Measurements from ENCODE around the gene MTM1.

Gene MTM1

GRCh38 chrX:150647331-150647730 lies 78.9 kb downstream of the MTM1 start:
- no peak for DNase-seq
- no peak overlapping the region for H3K4me3 Mint-ChIP-seq
- H3K27me3 Mint-ChIP-seq, result peaks cover 2% of the 10 kb centered on the region
- peaks cover 6% of the 10 kb centered on the region for H3K4me1 Mint-ChIP-seq (ENCODE audit: low read depth)
- peaks cover 51% of the 10 kb centered on the region for H3K36me3 Mint-ChIP-seq (ENCODE audit: low read depth)
- no peak overlapping the region for H3K27ac Mint-ChIP-seq
- H3K9me3 Mint-ChIP-seq, result no peaks in the 10 kb centered on the region

GRCh38 chrX:150648296-150648940 lies 80.0 kb downstream of the MTM1 start:
- Mint-ChIP-seq H3K27ac (no peak overlapping the region), H3K36me3 (ENCODE audit: low read depth) (peaks cover 49% of the 10 kb centered on the region)

GRCh38 chrX:150649096-150649870 lies 80.9 kb downstream of the MTM1 start:
- no peaks in the 10 kb centered on the region for H3K9me3 Mint-ChIP-seq
- no peak overlapping the region for H3K27ac Mint-ChIP-seq
- peaks cover 46% of the 10 kb centered on the region for H3K36me3 Mint-ChIP-seq (ENCODE audit: low read depth)

More at GRCh38 chrX:150648296-150648940, 80.0 kb downstream of the MTM1 start:
- Mint-ChIP-seq H3K27me3 (peaks cover 2% of the 10 kb centered on the region), H3K4me3 (no peak overlapping the region), H3K4me1 (ENCODE audit: low read depth) (peaks cover 6% of the 10 kb centered on the region), H3K9me3 (no peaks in the 10 kb centered on the region)
- no peak for DNase-seq

GRCh38 chrX:150651906-150652305 lies 83.5 kb downstream of the MTM1 start:
- H3K4me1 Mint-ChIP-seq (ENCODE audit: low read depth), result peaks cover 6% of the 10 kb centered on the region
- no peak overlapping the region for H3K4me3 Mint-ChIP-seq
- H3K27me3 Mint-ChIP-seq, result peaks cover 6% of the 10 kb centered on the region
- H3K36me3 Mint-ChIP-seq (ENCODE audit: low read depth), result peaks cover 46% of the 10 kb centered on the region
- no peak overlapping the region for H3K27ac Mint-ChIP-seq
- no peaks in the 10 kb centered on the region for H3K9me3 Mint-ChIP-seq
- no peak for DNase-seq

More at GRCh38 chrX:150649096-150649870, 80.9 kb downstream of the MTM1 start:
- DNase-seq, result no peak
- Mint-ChIP-seq H3K4me1 (ENCODE audit: low read depth) (peaks cover 6% of the 10 kb centered on the region), H3K4me3 (no peak overlapping the region), H3K27me3 (peaks cover 2% of the 10 kb centered on the region)

- Mint-ChIP-seq H3K4me3 (no peak overlapping the region), H3K27ac (no peak overlapping the region), H3K9me3 (no peaks in the 10 kb centered on the region), H3K36me3 (ENCODE audit: low read depth) (peaks cover 39% of the 10 kb centered on the region), H3K27me3 (peaks cover 6% of the 10 kb centered on the region), H3K4me1 (ENCODE audit: low read depth) (no peaks in the 10 kb centered on the region)
- DNase-seq, result no peak
Observed at GRCh38 chrX:150655788-150656187, 87.4 kb downstream of the MTM1 start.

DNA sequence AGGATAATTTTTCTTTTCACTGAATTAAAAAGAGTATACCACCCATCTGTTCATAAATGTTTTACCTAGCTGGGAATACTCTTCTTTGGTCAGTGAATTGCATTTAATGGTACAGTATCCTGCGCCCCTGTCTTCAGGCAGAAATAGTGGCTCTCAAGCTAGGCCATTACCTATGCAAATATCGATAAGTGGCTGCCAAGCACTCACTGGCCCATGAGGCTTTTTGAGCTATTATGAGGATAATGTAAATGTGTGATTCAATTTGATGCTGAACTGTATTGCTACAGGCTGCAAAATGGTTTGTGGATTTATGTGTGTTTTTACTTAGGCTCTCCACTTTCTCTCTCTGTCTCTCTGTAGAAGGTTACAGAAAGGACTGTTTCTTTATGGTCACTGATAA lies 94.7 kb downstream of the MTM1 start:
- no peaks in the 10 kb centered on the region for H3K4me1 Mint-ChIP-seq (ENCODE audit: low read depth)
- H3K4me3 Mint-ChIP-seq, result no peak overlapping the region
- H3K9me3 Mint-ChIP-seq, result no peaks in the 10 kb centered on the region
- no peak overlapping the region for H3K27ac Mint-ChIP-seq
- peaks cover 2% of the 10 kb centered on the region for H3K27me3 Mint-ChIP-seq
- no peak for DNase-seq
- peaks cover 53% of the 10 kb centered on the region for H3K36me3 Mint-ChIP-seq (ENCODE audit: low read depth)

DNA sequence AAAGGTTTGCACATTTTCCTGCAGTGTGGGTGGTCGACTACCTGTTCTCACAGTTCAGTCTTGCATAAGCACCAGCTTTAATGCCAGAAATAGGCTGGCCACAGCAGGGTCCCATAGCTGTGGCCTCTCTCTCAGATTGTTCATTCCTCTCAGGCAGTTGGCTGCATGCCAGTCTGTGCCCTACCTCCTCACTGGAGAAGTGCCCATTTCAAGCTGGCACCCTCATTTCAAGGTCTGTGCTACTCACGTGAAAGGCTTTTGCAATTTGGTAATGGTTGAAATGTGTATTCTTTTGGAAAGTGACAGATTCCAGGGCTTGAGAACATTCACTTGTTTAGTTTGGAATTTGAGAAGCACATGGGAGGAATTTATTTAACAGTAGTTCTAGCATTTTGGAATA lies 95.9 kb downstream of the MTM1 start:
- Mint-ChIP-seq H3K4me1 (ENCODE audit: low read depth) (no peaks in the 10 kb centered on the region), H3K9me3 (no peaks in the 10 kb centered on the region), H3K27ac (no peak overlapping the region), H3K36me3 (ENCODE audit: low read depth) (peaks cover 57% of the 10 kb centered on the region), H3K4me3 (no peak overlapping the region), H3K27me3 (peaks cover 6% of the 10 kb centered on the region)
- DNase-seq, result no peak

DNA sequence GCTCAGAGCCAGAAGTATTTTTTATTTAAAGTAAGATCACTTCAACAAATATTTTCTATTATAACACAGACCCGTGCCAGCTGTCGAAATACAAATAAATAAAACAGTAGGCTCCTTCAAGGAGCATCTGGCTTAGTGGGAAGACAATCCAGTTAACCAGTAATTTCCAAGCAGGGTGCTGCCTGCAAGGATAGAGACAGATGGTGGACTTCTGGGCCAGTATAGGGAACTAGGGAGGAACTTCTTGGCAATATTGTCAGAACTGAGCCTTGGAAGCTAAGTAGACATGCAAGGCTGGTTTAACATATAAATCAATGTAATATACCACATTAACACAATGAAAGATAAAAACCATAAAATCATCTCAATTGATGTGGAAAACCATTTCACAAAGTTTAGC lies 107.8 kb downstream of the MTM1 start:
- no peak overlapping the region for H3K4me3 Mint-ChIP-seq
- no peak overlapping the region for H3K27ac Mint-ChIP-seq
- H3K27me3 Mint-ChIP-seq, result peaks cover 19% of the 10 kb centered on the region
- no peak for DNase-seq
- H3K36me3 Mint-ChIP-seq (ENCODE audit: low read depth), result peaks cover 7% of the 10 kb centered on the region
- no peaks in the 10 kb centered on the region for H3K4me1 Mint-ChIP-seq (ENCODE audit: low read depth)
- no peaks in the 10 kb centered on the region for H3K9me3 Mint-ChIP-seq

- DNase-seq, result no peak
- H3K27ac Mint-ChIP-seq, result no peak overlapping the region
Observed at GRCh38 chrX:150680974-150681373, 112.6 kb downstream of the MTM1 start.

GRCh38 chrX:150683112-150683511 lies 114.7 kb downstream of the MTM1 start:
- H3K9me3 Mint-ChIP-seq, result no peaks in the 10 kb centered on the region
- H3K27ac Mint-ChIP-seq, result no peak overlapping the region
- no peak for DNase-seq
- H3K36me3 Mint-ChIP-seq (ENCODE audit: low read depth), result no peaks in the 10 kb centered on the region
- H3K4me3 Mint-ChIP-seq, result no peak overlapping the region
- peaks cover 8% of the 10 kb centered on the region for H3K27me3 Mint-ChIP-seq
- peaks cover 3% of the 10 kb centered on the region for H3K4me1 Mint-ChIP-seq (ENCODE audit: low read depth)

More at GRCh38 chrX:150680974-150681373, 112.6 kb downstream of the MTM1 start:
- H3K36me3 Mint-ChIP-seq (ENCODE audit: low read depth), result no peaks in the 10 kb centered on the region
- no peak overlapping the region for H3K4me3 Mint-ChIP-seq
- no peaks in the 10 kb centered on the region for H3K9me3 Mint-ChIP-seq
- H3K27me3 Mint-ChIP-seq, result peaks cover 8% of the 10 kb centered on the region
- peaks cover 3% of the 10 kb centered on the region for H3K4me1 Mint-ChIP-seq (ENCODE audit: low read depth)

DNA sequence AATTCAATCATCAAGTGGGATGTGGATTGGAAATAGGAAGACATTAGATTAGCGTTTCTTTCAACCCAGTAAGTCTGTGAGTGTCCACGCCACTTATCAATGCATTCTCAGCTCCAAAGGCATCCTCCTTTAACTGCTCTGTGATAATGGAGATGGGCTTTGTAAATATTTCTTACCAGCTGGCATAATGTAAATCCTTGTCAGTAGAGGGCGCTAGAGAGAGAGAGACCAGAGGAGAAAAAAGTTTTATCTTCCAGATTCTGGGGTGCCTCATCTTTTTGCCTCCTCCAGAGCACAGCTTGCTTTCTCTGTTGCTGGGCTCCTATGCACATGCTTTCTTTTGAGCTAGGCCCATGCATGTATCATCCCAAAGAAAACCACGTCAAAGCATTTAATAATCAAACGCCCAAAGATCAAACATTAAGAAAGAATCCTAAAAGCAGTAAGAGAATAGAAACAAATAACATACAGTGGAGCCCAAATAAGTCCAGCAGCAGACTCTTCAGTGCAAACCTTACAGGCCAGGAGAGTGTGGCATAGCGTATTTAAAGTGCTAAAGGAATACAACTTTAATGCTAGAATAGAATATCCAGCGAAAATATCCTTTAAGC lies 115.2 kb downstream of the MTM1 start:
- Mint-ChIP-seq H3K4me3 (no peak overlapping the region), H3K27me3 (peaks cover 8% of the 10 kb centered on the region), H3K9me3 (no peaks in the 10 kb centered on the region), H3K27ac (no peak overlapping the region), H3K36me3 (ENCODE audit: low read depth) (no peaks in the 10 kb centered on the region), H3K4me1 (ENCODE audit: low read depth) (peaks cover 8% of the 10 kb centered on the region)
- no peak for DNase-seq

DNA sequence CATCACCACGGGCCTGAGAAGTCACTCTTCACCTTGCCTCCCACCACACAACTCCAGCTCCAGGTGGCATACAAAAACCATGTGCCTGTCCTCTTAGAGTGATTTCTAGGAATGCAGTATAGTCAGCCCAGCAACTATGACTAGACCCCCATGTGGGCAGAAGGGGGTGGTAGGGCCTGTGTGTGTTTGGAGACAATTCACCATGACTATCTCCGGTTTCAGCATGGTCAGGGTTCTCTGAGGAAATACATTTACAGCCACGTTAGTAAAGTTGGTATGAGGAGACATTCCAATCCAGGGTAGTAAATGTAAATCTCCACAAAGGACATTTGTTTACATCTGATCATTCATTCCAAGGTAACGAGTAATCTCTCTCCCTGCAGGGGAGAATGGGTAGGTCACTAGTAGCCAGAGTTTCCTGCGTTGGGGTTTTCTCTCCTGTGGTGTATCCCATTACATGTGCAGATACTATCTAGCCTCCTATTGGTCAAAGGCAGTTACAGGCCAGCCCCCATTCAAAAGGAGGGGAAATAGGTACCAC lies 120.6 kb downstream of the MTM1 start:
- H3K27ac Mint-ChIP-seq, result no peak overlapping the region
- no peaks in the 10 kb centered on the region for H3K9me3 Mint-ChIP-seq
- H3K36me3 Mint-ChIP-seq (ENCODE audit: low read depth), result peaks cover under 1% of the 10 kb centered on the region
- peaks cover 44% of the 10 kb centered on the region for H3K4me1 Mint-ChIP-seq (ENCODE audit: low read depth)
- no peak overlapping the region for H3K4me3 Mint-ChIP-seq
- no peak for DNase-seq
- H3K27me3 Mint-ChIP-seq, result peaks cover 4% of the 10 kb centered on the region

DNA sequence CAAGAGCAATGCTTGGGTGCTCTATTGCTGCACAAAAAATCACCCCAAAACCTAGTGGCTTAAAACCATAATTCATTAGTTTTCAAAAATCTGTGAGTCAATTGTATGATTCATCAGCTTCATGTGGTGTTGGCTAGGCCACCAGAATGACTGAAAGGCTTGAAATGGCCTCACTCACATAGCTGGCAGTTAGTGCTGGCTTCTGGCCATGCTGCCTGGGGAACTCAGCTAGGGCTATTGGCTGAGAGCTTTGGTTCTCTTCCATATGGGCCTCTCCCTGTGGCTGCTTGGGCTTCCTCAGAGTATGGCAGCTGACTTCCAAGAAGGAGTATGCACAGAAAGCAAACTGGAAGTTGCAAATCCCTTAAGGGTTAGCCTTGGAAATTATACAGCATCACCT lies 121.7 kb downstream of the MTM1 start:
- DNase-seq, result no peak
- Mint-ChIP-seq H3K36me3 (ENCODE audit: low read depth) (peaks cover 4% of the 10 kb centered on the region), H3K27me3 (peaks cover 10% of the 10 kb centered on the region), H3K4me1 (ENCODE audit: low read depth) (peaks cover 53% of the 10 kb centered on the region), H3K4me3 (no peak overlapping the region), H3K9me3 (no peaks in the 10 kb centered on the region), H3K27ac (peak overlapping the region; percentile 77)

DNA sequence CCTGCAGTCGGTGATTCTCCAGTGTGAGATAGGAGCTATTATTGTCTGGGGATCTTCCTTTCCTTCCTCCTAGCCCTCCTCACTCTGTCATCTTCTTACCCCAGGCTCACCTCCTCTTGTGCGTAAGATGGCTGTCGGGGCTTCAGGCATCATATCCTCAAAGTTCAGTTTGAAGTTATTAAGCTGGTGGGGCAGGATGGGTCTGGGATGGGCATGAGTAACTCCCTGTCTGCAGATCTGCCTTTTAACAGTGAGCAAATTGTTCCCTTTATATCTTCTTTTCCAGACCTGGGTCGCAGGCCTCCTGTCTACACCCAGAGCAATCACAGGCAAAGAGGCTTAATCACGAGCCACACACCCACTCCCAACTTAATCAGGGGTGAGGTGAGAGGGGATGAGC lies 123.9 kb downstream of the MTM1 start:
- Mint-ChIP-seq H3K4me1 (ENCODE audit: low read depth) (peaks cover 73% of the 10 kb centered on the region), H3K27me3 (peaks cover 23% of the 10 kb centered on the region), H3K4me3 (peak overlapping the region; percentile 82), H3K27ac (peak overlapping the region; percentile 94), H3K36me3 (ENCODE audit: low read depth) (peaks cover 15% of the 10 kb centered on the region), H3K9me3 (no peaks in the 10 kb centered on the region)
- no peak for DNase-seq
